Stimulated activated CD4-positive, alpha-beta T cell treated with anti-CD3 and anti-CD28 coated beads, Interleukin-1b, Interleukin-23, amount 100 ng/mL, for 48 hours (primary cell): ENCODE data around the gene HOXB13.

Experiments used
- DNase-seq: peaks from one replicate; pipeline ENCODE4 v3.0.0-alpha.2; 2020

The HOXB13 gene

DNA sequence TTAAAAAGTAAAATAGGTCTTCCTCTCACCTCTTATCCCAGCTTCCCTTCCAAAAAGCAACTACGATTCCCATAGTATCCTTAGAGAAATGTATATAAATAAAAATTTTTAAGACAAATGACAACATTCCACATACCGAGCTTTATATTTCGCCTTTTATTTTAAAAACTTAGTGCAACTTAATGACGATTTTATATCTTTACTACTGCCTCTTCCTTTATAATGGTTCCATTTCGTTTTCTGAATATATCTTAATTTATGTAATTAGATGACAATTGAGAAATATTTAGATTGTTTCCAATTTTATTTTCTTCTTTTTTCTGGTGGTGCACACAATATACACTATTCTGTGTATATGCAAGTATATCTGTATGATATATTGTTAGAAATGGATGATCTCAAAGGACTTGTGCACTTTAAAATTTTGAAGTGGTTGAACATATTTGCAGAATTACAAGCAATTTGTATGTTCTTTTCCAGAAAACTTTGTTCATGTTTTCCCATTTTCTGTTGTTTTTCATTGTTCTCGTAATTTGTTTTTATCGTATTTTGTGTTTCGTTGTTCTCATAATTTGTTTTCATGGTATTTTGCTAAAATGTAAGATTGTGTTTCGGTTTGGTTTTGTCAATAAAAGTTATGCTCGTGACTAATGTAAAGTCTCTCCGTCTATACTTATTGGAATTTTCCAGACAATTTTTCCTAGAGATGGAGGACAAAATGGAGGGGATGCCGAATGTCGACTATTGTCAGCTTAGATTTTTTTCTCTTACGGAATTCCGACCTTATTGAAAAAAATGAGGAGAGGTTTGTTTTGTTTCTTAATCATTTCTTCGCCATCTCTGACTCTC is 20.4 kb upstream of the HOXB13 start:
- no peak for DNase-seq

DNA sequence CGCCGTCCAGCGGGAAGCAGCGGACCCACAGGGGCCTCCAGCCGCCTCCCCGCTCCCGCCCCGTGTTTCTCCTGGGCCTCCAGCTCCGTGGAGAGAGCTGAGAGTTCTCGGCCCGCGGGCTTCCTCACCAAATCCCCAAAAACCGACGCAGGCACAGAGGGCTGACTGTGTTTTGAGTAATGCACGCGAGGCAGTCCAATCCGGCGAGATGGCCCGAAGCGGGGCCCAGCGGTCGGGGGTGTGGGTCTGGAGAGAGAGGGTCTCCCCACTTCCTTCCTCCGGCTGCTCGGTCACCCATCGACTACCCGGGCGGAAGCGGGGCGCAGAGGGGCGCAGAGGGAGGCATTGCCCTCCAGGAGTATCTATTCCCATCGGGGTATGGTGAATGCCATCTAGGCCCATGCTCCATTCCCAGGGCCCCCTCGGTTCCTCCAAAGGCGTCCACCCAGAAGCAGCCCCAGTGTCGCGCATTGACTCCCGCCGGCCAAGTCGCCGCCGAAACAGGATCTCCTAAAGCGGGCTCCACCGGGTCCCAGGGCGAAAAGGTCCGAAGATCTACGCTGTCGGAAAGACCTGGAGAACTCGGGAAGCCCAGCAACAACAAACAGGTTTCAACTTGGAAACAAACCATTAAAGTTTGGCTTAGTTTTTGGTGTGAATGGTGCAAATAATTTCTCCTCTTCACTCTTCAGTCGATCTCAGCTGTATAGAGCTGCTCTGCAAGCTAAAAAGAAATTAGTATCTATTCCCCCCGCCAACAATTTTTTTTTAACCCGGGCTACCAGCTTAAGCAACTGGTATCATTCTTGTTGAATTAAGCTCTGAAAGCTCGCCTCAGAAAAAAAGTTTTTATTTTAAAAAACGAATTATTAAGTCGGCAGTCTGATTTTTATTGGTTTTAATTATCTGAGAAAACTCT is 19.2 kb upstream of the HOXB13 start:
- no peak for DNase-seq

DNA sequence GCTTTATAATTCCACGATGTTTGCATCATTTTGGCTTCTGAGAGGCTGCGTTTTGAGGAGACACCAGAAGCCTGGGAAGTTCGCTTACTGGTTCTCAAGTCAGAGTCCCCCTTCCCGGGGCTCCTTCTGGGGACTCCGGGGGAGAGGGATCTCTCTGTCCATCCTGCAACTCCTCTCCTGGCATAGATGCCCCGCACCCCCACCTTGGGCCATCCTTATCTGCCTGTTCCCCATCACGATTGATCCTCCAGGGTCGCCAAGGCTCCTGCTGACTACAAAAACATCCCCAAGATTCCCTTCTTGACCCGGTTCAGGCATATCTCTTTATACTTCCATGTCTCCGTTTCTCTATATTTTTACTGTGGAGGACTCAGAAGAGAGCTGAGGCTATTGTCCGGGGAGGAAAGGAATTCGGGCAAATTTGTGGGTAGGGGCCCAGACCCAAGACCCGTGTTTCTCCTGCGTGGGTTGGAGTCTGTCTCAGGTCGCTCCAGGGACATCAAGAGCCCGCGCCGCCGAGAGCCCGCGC is 18.4 kb upstream of the HOXB13 start:
- DNase-seq, result no peak

DNA sequence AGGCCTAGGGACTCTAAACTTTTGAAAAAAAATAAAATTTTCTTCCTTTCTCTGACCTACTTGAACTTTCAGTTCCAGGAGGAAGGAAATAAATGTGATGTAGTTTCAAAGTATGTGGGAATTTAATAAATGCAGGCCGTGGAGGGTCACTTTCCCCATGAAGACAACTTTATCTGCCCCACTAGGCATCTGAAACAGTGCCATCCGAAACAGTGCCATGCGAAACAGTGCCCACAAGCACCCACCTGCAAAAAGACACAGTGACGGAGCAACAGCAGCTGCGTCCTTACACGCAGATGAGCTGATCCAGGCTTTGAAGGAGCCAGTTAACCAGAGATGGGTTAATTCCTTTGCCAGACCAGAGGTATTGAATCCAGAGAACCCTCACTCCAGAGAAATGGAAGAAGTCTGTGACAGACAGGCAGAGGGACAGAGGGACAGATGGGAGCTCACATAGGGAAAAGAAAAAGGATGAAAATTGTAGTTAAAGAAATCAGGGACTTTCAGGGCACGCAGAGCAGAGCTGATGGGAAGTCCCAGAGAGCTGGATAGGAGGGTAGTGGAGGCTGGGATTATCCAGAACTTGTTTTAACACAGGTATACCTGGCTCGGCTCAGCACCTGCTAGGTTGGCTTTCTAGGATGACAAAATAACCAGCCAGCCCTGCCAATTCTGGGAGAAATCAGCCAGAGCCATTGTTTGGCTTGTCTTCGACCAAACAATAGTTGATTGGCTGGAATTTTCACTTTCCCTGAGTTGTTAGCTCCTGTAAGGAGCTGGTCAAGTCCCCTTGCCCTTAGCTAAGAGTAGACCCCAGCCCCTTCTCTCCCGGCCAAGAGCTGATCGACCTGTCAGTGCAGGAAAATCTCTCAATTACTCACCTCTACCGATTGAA is 17.1 kb upstream of the HOXB13 start:
- DNase-seq, result no peak

DNA sequence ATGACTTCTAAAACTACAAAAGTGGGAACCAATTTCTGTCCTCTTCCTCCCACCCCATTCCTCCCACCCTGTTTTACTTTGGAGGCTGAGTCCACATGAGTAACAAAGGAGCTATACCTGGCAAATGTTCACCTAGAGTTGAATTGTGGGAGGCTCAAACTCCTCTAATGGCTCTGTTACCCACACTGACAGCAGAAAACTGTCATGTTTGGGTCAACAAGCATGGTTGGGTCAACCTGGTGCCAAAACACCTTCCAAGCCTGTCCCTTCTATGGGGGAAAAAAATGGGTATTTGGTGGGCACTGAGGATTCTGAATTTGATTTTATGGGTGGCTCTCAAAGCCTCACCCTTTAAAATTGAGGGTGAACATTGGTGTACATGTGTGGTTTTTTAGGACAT is 12.0 kb upstream of the HOXB13 start:
- no peak for DNase-seq

DNA sequence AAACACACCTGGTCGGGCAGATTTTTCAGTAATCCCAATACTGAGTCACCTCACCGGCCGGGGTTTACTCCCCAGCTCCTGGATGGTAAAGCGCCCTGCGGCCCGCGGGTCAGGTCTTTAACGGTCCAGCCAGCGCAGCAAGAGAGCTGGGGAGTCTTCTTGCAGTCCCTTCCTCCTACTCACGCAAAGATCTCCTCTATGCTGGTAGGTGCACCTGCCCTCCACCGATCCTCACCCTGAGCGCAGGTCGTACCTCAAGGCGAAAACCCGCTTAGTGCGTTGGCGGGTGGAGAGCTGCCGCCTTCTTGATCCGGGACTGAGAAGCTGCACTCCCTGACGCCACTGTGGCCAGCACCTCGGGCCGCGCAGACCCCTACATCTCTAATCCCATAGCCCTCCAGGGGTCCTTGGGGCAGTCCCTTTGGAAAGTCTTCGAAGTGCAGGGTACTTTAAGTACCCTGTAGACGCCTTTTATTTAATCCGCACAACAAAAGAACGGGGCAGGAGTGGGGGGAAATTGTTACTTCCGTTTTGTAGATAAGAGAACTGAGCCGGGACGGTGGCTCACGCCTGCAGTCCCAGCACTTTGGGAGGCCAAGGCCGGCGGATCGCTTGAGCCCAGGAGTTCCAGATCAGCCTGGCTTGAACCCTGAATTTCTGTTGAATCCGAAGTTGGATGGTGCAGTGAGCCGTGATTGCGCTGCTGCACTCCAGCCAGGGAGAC is 10.4 kb upstream of the HOXB13 start:
- DNase-seq, result no peak

DNA sequence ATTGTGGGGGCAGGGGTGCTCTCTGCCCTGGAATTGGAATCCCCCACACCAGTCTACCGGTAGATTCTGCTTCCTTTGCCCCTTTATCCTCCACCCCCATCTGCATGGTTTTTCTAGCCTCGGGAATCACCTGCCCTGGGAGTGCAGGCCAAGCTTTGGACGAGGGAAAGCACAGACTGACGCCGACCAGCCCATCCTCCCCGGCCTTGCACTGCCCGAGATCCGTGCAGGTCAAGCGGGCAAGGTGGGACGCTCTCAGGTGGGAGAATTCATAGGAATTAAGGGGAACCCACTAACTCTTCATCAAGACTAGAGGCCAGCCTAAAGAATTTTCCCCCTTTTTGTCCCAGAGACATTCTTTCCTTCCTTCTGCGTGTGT is 9.9 kb upstream of the HOXB13 start:
- DNase-seq, result no peak

DNA sequence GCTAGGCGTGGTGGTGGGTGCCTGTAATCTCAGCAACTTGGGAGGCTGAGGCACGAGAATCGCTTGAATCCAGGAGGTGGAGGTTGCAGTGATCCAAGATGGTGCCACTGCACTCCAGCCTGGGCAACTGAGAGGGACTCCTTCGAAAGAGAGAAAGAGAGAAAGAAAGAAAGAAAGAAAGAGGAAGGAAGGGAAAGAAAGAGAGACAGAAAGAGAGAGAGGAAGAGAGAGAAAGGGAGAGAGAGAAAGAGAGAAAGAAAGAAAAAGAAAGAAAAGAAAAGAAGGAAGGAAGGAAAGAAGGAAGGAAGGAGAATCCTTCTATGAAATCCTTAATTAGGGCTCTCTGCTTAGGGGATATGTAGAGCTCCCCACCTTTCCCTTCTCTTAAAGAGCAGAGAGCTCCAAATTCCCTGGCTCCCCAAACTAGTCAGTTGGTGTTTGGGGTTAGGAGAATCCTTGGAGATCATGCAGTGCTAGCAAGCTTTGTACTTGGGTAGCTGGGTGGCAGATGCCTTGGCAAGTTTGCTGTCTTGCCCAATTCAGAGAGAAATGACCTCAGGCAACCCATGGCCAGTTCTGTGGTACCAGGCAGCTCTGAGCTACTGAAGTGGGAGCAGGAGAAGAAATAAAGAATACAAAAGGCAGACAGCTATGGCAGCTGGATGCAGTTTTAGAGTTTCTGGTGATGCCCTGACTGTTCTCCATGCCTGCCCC is 8.9 kb upstream of the HOXB13 start:
- no peak for DNase-seq

DNA sequence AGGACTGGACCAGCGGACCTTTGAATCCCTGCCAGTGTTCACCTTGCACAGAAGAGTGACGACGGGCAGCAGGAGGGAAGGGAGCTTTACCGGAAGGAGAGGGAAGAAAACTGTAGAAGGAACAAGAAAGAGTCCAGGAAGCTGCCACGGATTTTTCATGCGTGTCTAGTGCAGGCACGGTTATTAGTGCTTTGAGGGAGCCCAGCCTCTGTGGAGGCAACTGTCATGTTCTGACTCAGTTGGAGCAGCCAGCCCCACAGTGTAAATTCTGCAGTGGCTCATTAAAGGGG is 6.5 kb upstream of the HOXB13 start:
- DNase-seq, result no peak

DNA sequence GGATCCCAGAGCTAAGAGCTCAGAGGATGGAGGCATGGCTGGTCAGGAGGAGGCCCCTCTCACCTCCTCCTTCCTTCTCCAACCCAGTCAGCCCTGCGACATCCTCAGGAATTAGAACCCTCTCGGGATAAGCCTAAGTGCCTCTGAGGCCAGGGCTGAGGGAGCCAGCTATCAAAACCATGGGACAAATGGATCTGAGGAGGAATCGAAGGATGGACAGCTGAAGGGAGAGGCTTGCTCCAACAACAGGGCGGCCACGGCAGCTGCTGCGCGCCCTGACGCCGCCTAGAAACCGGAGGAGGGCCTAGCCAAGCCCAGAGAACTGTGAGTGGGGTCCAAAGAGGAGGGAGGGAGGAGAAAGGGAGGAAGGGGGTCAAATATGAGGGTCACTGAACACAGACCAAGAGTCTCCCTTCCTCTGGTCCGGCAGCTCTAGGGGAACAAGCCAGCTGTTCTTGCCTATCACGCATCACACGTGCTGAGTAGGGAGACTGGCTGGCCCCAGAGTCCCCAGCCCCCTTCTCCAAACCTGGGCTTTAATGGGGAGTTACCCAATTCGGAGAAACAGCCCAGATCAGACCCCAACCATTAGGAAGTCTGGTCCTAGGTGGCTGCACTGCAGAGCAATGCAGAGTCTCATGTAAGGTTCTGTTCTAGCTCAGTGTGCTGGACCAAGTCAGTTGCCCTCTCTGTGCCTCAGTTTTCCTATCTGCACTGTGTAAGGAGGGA is 5.9 kb upstream of the HOXB13 start:
- no peak for DNase-seq

DNA sequence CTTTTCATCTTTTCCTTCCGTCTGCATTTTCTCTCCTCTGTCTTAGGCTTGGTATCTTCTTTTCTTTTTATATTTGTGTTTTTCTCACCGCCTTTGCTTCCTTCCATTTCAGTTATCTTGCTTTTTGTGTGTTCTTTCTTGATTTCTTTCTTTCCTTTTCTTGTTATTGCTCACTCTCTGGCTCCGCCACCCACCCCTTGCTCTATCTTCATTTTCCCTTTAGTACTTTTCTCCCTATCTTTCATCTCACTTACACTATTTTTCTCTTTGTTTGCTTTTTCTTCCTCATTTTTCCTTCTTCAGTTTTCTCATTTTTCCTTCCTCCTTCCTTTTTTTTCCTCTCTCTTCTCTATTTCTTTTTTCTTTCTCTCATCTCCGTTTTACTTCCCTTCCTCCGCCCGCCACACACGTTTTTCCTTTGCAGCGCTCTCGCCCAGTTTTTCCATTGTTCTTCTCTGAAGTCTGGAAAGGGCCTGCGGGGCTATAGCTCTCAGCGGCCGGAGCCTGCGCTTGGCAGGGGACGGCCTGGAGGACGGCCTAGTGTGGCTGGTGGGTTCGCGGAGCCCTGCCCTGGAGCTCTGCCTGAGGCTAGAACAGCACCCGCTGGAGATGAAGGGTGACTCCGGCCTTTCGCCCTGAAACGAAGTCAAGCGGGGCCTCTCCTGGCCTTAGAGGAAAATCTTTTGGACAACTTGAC is 5.2 kb upstream of the HOXB13 start:
- DNase-seq, result no peak

DNA sequence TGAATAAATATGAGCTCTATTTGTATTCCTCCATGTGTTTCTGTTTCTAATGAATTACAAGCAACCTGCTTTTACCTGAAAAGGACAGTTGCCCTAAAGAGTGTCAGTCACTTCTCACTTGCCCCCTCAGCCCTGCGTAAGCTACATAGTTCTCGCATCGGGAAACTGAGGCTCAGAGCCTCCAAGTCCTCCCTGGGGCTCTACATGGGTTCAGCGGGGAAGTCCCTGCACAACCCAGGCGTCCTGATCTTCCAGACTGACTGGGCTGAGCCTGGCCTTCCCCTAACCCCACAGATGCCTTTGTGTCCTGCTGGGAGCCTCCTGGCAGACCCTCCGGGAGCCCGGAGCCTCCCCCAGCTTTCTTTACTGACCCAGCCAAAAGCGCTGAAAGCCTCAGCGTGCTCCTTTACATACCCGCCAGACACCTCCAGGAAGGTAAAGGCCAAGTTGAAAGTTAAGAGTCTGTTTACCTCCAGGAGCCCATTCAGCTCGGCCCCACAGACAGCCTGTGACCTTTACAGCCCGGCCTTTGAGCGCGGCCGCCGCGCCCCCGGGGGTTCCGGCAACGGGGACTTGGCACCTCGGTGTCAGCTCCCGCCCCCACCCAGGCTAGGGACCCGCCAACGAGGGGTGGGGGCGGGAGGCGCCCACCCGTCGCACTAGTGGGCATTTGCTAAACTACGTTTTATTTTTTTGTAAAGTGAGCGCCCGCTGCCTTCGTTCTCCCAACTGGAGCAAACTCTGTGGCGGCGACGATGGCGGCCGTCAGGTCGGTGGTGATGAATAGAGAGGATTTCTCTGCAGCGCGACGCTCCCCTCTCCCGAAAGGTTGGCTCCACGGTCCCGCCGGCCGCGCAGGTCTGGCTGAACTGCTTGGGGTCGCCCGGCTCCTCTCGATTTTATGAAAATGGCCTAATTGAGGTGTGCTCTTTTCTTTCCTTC is 4.4 kb upstream of the HOXB13 start:
- no peak for DNase-seq

DNA sequence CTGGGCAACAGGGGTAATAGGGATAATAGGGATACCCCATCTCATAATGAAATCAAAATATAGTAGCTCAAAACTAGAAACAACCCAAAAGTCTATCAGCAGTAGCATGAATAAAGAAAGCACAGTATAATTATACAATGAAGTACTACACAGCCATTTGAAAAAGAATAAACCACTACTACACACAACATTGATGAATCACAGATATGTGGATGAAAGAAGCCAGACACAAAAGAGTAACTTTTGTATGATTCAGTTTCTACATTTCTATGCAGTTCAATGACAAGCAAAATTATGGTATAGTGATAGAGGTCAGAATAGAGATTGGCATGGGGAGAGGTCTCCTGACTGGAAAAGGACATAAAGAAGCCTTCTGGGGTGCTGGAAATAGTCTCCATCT is 2.8 kb upstream of the HOXB13 start:
- no peak for DNase-seq

DNA sequence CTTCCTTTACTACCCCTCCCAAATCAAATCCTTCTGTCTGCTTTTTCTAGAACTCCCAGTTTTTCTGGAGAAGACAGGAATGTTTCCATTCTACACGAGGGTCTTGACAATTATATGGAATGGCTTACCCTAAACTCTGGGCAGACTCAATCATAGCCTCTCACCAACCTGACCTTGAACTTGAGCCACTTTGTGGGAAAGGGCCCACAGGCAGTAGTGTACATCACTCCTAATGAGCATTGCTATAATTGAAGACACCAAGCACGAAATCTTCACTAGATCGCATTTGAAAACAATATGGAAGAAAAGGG is 1.6 kb upstream of the HOXB13 start:
- DNase-seq, result no peak

DNA sequence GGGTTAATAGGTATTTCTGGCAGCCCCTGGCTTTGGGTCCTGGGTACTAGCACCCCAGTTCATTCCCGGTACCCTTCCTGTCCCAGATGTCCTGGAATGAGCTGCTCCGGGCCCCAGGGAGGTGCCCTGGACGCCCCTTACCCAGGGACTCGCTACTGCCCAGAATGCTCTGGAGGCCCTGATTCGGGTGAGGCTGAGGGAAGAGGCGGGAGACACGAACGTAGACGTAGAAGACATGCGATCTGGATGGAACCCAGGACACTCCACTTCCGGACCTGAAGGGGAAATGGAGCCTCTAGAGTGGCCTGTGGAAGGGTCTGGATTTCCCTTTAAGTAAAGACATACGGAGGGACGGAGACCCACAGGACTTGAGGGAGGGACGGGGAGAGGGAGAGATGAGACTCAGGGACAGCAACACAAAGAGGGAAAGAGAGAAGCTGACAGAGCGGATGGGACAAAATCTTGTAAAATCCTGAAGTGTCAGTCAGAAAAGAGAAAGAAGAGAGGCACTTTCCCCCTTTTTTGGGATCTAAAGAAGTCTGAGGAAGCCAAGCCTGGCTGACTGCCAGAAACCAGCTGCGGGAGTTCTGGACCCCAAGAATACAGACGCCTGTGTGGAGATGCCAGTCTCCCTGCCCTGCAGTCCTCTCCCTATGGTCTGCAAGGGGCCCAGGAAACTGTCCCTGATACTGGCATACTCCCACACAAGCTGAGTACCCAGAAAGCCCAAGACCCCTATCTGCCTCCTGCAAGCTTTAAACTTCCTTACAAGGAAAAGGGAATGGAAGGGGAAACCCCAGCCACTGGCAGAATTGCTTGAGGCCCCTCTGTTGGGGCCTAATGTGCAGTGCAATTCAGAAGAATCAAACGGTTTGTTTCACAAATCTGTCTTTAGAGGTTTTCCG is 1.0 kb upstream of the HOXB13 start:
- no peak for DNase-seq

DNA sequence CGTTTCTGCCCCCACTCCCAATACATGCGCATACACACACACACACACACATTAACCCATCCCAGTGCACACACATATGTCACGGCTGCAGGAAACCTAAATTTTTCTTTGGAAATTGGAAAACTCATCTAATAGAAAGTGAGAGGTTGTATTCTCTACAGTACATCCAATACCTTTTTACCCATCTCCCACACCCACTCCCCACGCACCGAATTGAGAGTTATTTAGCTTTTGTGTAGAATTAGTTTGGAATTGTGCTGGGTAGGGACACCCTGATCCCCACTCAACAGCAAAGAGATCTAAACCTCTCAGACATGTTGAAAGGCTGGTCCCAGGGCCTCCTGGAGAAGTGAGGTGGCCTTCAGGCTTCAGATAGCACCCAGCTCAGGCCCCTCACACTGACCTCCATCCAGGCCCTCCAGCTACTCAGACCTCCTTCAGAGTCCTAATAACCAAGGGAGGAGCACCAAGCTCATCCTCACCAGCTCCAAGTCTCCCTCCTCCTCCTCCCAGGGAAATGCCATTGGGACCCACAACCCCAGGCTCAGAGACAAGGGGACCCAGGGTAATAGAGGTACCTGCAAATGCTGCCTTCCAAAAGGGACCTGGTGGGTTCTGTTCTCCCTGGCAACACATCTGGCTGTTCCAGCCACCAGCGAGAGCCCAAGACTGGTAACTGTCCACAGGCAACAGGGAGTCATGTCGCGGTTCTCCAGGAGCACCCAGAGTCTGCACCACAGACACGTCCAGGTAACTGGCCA is 955 bp downstream of the HOXB13 start:
- DNase-seq, result no peak

DNA sequence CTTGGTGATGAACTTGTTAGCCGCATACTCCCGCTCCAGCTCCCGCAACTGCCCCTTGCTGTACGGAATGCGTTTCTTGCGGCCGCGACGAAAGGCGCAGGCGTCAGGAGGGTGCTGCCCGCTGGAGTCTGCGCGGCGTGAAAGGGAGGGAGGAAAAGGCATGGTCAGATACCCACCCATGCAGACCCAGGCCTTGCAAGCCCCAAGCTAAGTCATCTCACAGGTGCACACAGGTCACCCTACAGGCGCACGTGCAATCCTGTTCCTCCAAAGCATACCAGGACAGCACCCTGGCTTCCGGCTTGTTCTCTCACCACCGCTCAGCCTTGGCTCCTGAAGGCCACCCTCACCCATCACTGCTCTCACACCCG is 1.6 kb downstream of the HOXB13 start:
- DNase-seq, result no peak
